GM21576 (cell line): ENCODE results near the gene PTGIS.

ENCODE experiments used
- ATAC-seq: cut with Tn5 transposase; IDR thresholded peaks from one replicate; pipeline ENCODE4 v1.9.1; 2021; ENCODE audit warnings: mild to moderate bottlenecking, moderate library complexity; ENCODE audit not compliant: unreplicated experiment

Gene PTGIS

DNA sequence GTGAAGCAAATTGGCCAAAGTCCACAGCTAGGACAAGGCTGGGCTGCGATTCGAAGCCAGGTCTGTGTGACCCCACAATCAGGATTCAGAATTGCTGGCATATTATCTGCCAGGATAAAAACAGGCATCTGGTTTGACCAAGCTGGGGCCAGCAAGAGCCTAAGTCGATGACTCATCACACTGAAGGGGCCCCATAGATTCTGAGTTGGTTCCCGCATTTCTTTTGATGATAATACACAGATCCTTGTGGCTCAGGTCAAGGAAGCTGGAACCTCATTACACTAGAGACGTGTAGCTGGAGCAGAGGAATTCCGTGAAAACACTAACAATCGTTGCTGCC, 92.0 kb downstream of the PTGIS start:
- ATAC-seq = no peak

DNA sequence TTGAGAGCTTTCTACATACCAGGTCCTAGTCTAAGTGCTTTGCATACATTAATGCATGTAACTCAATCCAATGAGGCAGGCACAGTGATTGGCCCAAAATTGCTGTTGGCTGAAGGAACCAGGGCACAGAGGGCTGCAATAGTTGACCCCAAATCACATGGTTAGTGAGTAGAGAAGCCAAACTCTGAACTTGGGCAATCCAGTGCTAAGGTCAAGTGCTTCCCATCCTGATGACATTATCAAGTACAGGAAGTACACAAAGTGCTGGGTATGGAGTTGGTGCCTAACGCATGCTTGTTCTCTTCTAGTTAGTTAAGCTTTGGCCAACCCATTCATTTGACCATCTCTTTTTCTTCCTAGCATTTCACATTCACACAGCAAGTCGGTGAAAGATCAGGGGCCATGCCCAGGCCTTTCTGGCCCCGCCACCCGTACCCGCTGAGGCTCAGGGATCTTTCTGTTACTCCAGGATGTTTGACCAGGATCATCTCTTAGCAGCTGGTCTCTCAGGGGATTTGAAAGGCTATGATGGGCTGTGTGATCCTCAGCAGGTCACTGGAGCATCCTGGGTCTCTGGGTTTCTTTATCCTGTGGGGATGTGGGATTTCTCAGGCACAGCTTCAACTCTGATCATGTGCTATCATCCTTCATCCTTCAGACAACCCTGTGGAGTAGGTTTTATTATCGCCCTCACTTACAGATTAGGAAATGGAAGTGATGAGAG, 92.5 kb downstream of the PTGIS start:
- no peak for ATAC-seq

DNA sequence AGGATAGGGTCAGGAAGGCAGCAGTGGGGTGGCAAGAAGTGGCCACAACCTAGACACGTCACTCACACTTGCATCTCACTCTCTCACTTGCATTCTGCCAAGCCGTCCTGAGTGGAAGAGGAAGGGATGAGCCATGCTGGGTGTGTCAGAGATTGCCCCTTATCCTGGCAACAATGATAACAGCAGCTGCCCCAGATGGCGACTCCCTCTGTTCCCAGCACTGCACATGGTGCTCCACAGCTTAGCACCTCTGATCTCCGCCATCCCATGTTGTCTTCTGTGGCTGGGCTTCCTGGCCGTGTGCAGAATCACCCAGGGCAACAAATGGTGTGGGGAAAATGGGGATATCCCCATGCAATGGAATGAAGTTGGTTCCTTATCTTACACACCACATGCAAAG, 96.5 kb downstream of the PTGIS start:
- ATAC-seq = no peak

DNA sequence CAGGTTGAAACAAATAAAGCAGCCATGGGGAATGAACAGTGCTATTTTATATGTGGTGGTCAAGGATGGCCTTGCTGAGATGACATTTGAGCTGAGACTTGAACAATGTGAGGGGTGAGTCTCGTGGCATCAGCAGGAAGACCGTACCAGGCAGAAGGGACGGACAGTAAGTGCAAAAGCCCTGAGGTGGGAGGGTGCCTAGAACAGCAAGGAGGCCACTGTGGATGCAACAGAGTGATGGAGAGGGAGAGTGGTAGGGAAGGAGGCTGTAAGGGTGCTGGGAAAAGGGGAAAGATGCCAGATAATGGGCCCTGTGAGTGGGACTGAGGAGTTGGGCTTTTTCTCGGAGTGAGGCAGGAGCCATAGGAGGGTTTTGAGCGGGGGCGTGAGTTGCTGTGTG, 97.0 kb downstream of the PTGIS start:
- no peak for ATAC-seq

DNA sequence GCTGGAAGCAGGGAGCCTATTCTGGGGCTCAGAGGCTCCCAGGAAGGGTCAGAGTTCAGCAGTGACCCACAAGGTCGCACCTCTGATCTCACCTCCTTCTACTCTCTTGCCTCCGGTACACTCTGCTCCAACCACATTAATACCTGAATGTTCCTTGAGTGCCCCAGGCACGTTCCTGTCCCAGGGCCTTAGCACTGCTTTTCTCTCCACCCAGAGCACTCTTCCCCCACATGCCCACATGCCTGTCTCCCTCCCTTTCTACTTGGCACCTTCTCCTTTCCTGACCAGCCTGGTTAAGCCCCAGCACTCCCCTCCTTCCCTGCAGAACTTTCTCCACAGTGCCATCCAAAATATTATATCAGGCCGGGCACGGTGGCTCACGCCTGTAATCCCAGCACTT, 98.9 kb downstream of the PTGIS start:
- no peak for ATAC-seq

DNA sequence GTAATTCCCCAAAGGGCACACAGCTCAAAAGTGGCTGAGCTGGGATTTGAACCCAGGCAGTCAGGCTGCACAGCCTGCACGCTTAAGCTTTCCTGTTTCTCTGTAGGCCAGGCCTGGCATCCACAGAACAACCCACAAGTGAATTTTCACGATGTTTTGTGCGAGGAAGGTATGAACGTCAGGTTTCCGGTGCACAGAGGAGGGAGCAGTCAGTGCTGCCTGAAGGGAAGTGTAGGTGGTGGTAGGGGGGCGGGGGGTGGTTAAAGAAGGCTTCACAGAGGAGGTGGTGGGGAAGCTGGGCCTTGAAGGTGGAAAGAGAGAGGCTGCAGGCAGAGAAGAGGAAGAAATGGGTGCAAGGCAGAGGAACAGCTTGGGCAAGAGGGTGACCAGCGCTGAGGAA, 99.5 kb downstream of the PTGIS start:
- ATAC-seq = no peak

DNA sequence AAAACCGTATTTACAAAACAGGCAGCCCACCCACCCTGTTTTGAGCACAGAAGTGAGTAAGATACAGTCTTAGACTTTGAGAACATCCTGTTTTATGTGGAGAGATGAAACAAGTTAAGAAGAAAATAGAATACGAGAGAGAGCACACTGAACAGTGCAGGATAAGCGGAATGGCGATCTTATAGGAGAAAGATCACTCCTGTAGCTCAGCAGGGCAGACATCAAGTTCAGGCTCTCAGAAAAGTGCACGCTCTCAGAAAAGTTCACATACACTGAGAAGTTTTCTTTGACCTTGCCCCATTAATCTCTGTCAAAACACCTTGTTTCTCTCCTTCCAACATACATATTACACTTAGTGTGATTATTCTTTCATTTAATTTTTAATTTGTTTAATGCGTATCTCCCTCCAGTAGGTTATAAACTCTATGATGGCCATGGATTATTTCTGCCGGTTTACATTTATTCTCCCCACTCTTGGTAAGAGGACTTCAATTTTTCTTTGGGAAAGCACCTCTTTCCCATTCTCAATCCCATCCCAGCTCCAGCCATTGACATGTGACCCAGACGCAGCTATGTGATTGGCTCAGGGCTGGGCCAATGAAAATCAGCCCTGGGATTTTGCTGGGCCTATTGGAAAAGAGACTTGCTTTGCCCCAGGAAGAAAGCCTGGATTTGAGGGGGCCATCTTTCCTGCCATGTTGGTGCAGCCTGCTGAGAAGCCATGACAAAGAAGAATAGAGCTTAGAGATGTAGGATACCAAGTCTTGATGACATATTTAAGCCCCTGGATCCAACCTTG, 101.6 kb downstream of the PTGIS start:
- no peak for ATAC-seq

DNA sequence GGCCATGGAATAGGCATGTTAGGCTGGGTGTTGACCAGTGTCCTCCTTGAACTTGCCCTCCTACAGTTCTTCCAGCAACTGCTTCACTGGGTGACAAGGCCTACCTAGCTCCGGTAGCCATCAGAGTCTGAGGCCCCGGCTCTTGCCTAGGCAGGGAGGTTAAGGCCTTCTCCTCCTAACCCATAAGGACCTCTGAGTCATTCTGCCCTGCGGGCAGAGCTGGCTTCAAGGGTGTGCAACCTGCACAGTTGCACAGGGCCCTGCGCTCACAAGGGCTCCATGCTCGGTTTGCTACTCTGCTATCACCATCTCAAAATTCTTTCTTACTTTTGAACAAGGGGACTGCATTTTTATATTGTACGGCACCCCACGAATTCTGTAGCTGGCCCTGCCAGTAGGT, 103.4 kb downstream of the PTGIS start:
- no peak for ATAC-seq

DNA sequence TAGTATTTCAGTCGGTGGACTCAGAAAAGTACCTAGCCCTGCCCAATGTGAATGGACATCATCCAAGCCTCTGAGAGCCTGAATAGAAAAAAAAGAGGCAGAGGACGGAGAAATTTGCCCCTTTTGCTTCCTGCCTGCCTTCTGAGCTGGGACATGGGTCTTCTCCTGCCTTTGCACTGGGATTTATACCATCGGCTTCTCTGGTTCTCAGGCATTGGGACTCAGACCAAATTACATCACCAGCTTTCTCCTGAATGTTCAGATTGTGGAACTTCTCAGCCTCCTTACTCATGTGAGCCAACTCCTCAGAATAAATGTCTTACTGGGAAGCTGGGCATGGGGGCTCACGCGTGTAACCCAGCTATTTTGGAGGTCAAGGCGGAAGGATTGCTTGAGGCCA, 105.3 kb downstream of the PTGIS start:
- ATAC-seq = no peak

DNA sequence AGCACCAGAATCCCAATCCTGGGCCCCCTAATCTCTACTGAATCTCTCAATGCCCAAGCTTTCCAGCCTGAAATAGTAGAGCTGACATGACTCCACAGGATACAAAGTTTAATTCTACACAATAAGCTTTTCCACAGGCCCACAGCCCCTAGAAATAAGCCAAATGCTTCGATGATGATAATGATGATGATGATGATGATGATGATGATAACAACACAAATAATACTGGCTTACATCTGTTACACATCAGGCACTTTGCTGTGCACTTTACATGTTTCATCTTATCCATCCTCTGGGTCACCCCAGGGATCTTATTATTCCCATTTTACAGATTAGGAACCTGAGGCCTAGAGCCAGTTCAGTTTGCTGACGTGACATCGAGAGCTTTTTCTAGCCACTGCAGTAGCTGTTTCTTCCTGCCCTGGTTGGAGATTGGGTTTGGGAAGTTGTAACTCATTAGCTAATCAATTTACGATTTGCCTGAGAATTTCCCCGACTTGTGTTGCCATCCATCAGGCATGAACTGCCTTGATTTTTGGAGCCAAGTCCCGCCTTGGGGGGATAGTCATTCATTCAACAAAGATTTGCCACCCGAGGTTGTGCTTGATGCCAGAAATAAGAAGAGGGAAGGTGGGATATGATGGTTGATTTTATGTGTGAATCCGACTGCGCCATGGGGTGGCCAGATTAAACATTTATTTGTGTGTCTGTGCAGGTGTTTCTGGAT, 105.9 kb downstream of the PTGIS start:
- no peak for ATAC-seq

DNA sequence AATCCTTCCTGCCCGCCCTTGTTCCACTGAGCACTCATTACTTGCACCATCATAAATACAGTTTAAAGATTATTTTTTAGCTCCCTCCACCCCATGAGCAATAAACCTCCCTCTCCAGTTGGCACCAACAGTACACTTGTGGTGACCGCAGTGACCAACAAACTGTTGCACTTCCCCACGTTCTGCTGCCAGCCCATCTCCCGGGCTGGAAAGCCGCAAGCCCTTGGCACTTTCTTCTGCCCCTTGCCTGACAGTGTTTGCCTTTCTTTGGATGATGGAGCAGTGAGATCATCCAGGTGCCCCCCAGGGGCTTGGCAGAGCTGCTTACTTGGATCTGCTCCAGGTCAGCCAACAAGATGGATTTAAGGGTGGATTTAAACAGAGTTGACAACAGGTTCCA, 107.0 kb downstream of the PTGIS start:
- ATAC-seq = no peak

DNA sequence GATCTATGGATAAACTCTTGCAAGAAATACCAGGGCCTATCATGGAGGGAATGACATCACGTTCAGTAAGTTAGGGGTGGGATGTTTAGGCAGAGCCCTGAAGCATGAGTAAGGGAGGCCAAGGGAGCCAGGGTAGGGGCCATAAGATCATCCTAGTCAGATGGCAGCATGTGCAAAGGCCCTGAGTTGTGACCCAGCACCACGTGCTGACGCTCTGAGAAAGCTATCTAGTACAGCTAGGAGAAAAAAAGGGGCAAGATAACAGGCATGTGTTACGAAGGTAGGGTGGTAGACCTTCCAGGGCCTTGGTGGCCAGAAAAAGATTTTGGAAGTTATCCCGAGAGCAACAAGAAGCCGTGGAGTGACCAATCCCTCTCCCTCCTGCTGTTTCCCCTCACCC, 107.8 kb downstream of the PTGIS start:
- ATAC-seq = no peak

DNA sequence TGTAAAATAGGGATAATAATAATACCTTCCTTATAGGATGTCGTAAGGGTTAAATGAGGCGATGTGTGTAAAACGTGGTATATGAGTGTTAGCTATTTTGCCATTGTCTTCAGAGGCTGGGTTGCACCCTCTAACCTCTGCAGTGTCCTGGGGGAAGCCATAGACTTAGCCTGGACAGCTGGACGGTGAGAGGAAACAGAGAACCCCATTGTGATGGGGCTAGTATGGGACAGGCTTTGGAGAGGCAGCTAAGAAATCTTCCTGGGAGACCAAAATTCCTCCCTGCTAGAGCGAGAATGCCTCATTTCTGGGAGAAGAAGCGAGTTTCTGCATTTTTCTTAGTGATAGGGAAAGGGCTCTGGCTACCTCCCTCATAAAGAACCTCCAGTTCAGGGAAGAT, 108.3 kb downstream of the PTGIS start:
- ATAC-seq = no peak

DNA sequence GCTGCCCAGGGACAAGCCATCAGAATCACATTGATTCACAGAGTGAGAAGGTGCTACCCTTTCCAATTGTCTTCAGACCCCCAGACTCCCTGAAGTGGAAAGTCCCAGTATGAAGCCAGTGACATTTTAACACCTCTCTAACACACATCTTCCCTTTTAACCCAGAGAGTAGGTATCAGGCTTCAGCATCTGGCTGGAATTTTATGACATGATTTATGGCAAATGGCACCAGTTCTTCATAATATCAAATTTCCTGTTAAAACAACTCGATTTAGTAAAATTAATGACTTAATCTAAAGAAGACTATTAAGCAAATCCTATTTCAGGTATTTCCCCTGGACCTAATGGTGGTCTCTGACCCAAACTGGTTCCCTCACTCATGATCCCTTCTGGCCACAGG, 110.5 kb downstream of the PTGIS start:
- ATAC-seq = no peak

DNA sequence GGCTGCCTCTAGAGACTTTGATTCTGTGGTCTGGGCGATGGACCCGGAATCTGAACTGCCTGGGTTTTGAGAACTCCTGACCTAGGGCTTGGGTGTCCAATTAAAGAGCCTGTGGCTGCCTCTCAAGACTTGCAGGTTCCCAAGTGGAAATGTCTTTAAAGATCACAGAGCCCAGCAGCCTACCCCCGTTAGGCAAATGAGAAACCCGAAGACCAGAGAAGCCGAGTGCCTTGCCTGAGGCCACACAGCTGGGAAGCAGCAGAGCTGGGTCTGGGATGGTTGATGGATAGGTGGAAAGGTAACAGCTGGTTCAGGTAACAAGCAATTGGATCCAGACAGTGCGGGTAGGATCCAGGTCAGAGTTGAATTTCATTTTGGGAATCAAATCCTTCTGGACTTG, 111.3 kb downstream of the PTGIS start:
- no peak for ATAC-seq

DNA sequence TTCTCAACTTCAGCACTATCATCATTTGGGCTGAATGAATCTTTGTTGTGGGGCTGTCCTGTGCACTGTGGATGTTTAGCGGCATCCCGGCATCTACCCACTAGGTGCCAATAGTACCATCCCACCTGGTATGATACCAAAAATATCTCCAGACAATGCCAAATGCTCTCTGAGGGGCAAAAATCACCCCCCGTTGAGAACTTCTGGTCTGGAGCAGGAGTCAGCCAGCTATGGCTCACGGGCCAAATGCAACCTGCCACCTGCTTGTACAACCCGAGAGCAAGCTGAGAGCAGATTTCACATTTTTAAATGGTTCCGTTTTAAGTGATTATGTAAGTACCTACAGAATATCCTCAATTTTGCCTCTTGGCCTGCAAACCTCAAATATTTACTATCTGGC, 112.2 kb downstream of the PTGIS start:
- ATAC-seq = no peak
